NOMO-1 treated with dmso at 0.1 percent for 144 hours (cell line): ENCODE measurements around the gene ZC3H15.
"Not testable (repeated sequence)": the region's sequence is repeated elsewhere in the genome, so short reads cannot be mapped to it uniquely, and the experiment has no call there.

Experiments used
- DNase-seq: peaks from one replicate; lab custom pipeline; 2025; ENCODE audit not compliant: unreplicated experiment; lab: John Stamatoyannopoulos, UW

ZC3H15 gene

DNA sequence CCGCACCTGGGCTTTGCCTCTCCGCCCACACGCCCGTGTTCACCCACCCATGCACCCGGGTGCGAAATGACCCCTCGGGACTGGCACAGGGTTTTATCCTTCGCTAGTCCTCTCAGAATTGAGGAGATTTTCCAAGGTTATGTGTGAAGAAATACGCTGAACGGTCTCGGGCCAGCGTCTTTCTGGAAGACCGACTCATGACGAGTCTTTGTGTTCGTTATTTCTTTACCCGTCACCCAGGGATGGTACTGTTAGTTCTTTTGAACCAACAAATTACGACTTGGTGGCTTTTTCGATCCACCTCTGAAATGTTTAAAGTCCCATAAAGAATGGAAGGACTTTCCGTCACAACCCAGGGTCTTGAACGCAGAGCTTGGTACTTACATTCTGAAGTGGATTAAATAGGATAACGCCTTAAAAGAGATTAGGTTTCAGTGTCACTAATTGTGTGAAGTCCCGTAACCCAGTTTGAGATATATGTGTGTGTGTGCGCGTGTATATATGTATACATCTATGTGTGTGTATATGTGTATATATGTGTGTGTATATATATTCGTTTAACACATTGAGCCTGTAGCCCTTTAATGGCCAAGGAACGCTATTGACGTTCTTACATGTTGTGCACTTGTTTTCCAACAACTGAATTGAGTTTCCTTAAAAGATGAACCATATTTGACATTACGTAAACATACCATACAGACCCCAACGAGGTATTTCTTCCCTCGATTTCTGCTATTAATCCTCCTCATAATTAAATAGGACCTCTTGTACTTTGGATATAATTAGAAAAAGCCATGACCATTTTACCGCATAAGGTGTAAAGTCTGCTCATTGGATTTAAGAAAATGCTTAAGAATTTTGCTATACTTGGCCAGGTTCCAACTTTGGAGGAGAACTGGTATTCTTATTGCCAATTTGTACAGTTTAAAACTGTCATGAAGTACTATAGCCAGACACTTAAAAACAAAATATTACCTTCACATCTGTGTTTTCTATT lies 889 bp downstream of the ZC3H15 start:
- DNase-seq, result no peak

DNA sequence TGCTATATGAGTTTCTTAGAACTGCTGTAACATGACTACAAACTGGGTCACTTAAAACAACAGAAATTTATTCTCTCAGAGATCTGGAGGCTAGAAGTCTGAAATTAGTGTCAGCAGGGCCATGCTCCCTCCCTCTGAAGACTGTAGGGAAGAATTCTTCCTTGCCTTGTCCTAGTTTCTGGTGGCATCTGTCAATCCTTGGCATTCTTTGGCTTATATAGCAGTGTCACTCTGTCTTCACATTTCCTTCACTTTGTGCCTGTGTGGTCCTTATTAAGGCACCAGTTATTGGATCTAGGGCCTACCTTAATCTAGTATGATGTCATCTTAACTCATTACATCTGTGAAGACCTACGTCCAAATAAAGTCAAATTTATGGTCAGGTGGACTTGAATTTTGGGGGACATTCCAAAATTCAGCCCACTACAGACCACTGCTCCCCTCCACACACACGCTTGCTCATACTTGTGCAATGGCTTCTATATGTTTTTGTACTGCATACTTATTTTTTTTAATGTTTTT lies 7.6 kb downstream of the ZC3H15 start:
- no peak for DNase-seq

DNA sequence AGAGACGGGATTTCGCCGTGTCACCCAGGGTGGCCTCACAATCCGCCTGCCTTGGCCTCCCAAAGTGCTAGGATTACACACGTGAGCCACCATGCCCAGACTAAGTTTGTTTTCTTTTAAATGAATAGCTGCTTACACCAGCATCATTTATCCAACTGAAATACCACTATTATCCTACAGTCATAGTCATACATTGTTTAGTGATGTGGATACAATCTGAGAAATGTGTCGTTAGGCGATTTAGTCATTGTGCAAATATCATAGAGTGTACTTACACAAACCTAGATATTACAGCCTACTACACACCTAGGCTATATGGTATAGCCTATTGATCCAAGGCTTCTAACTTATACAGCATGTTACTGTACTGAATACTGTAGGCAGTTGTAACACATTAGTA lies 10.3 kb downstream of the ZC3H15 start:
- DNase-seq, result no peak

DNA sequence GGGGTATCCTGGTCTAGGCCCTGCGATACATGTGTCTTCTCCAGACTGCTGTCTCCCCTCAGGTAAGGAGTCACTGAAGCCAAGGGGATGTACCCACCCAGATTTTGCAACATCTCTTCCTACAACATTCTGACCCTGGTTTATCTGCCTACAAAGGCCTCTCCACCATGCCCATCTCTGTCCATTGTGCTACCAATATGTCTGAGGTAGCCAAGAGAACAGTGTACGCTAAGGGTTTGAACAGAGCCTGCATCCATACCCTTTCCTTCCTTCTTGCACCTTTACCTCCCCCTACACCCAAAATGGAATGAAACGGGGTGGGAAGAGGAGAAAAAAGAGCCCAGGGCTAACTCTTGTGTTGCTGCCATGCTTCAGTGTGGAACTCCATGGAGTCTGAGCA lies 11.9 kb downstream of the ZC3H15 start:
- DNase-seq, result no peak

GRCh38 chr2:186498834-186499233 lies 12.8 kb downstream of the ZC3H15 start:
- no peak for DNase-seq

GRCh38 chr2:186503827-186504606 lies 18.0 kb downstream of the ZC3H15 start:
- DNase-seq, result no peak

GRCh38 chr2:186508263-186508662 lies 22.2 kb downstream of the ZC3H15 start:
- DNase-seq, result no peak

DNA sequence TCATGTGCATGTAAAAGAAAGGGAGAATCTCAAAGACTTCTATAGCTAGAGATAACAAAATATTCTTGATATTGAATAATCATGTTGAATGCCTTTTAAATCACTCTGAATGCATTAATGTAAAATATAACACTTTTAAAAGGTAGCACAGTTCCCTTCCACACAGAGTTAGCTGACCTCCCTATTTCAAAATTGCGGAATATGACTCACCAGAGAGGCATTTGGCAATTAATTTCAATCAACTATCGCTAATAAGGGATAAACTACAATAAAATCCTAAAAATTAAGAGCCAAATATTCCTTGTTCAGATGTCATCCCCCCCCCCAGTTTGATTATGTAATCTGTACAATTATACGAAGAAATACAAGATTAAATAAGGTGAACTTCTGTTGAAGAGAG lies 29.3 kb downstream of the ZC3H15 start:
- DNase-seq, result no peak

DNA sequence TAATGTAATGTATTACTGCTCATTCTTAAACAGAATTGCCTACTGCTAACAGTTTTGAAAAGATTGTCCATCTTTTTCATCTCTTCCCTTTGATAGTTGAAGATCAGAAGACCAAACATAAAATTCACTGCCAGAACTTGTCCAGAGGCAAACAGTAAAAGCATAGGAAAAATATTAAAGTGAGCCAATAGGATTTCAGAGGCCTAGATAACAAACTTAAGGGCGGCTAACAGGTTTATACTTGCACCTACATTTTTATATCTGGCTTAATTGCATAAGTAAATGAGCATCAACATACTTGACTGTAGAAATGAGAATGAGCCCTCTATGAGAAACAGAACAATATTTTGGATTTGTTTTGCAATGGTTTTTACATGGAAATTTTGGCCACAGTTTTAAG lies 30.3 kb downstream of the ZC3H15 start:
- DNase-seq, result no peak

DNA sequence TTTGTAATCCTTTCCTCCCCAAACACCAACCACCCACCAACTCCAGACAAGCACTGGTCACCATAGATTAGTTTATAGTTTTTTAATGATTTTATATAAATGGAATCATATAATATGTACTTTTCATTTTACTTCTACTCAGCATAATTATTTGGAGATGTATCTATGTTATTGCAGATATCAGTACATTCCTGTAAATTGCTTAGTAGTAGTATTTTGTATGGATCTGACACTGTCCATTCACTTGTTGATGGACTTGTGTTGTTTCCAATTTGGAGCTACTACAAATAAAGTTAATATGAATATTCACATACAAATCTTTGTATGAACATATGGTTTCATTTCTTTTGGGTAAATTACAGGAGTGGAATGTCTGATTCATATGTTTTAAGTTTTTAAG lies 31.0 kb downstream of the ZC3H15 start:
- no peak for DNase-seq

- no peak for DNase-seq
Measured at GRCh38 chr2:186518291-186518690, 32.2 kb downstream of the ZC3H15 start.

- DNase-seq, result no peak
Measured at GRCh38 chr2:186518945-186519344, 32.9 kb downstream of the ZC3H15 start.

DNA sequence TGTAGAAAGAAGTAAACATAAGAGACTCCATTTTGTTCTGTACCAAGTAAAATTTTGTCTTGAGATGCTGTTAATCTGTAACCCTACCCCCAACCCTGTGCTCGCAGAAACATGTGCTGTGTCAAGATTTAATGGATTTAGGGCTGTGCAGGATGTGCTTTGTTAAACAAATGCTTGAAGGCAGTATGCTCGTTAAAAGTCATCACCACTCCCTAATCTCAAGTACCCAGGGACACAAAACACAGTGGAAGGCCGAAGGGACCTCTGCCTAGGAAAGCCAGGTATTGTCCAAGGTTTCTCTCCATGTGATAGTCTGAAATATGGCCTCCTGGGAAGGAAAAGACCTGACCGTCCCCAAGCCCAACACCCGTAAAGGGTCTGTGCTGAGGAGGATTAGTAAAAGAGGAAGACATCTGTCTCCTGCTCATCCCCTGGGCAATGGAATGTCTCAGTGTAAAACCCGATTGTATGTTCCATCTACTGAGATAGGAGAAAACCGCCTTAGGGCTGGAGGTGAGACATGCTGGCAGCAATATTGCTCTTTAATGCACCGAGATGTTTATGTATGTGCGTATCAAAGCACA lies 35.6 kb downstream of the ZC3H15 start:
- DNase-seq, result not testable (repeated sequence)

DNA sequence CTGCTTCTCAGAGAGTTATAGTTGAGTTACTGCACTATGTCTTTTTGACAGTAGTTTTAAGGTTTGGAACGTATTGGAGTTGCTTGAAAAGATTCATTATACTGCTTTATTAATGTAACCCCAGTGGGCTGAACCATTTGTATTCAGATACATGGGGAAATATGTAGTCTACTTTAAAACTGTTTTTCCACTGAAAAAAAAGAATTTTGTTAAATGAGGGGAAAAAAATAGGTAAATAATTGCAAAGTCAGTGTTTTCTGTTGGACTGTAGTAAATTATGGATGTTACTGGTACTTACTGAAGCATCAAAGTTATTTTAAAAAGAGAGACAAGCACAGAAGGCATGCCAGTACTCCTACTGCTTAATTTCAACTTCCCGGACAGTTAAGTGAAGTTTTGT lies 36.4 kb downstream of the ZC3H15 start:
- DNase-seq, result no peak

- no peak for DNase-seq
Measured at GRCh38 chr2:186523791-186524190, 37.7 kb downstream of the ZC3H15 start.

DNA sequence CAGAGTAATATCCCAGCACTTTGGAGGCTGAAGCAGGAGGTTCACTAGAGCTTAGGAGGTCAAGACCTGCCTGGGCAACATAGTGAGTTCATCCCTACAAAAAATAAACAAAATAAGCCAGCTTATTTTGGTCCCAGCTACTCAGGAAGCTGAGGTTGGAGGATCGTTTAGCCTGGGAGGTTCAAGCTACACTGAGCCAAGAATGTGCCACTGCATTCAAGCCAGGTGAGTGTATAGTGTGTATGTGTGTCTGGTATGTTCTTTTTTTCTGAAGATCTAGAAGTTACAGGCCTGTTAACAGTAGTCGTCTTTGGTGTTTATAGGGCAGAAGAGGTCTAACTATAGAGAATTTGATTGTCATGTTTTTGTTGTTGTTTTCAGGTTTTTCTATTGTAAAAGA lies 40.2 kb downstream of the ZC3H15 start:
- no peak for DNase-seq

DNA sequence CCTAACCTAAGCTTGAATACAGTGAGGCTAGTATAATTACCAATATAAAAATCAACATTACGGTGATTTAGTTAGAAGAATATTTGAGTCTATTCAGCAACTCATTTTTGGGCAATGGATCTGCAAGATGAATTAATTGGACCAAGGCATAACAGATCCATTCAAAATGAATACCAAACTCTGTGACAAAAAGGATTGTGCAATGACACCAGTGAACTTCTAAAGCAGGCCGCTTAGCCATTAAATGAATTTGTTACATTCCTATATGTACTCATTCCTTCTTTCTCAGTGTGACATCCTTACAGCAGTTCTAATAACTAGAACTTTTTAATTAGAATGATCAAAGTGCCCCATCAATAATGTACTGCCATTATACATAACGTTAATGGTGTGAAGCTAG lies 44.3 kb downstream of the ZC3H15 start:
- DNase-seq, result no peak

- DNase-seq, result no peak
Measured at GRCh38 chr2:186531257-186531775, 45.3 kb downstream of the ZC3H15 start.

DNA sequence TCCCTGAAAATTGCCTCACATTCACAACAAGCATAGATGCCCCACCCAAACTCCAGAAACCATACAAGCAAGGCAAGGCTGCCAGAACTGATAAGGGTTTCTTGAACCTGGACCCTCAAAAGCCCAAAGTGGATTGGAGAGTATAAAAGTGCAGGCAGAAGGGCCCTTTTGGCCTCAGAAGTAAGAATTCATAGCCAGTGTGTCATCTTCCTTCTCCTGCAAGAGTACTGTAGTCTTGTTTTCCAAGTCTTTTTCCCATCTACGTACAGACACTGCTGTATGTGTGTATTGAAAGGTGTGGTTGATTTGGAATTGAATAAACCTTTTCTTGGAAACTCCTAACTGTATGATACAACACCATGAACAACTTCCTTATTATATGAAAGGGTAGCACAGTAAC lies 46.8 kb downstream of the ZC3H15 start:
- DNase-seq, result no peak

GRCh38 chr2:186533717-186534116 lies 47.7 kb downstream of the ZC3H15 start:
- DNase-seq, result no peak

- no peak for DNase-seq
Measured at GRCh38 chr2:186534406-186534805, 48.3 kb downstream of the ZC3H15 start.
